H1 (cell line): ENCODE measurements around the gene MIEN1. TPM values are rescaled to one million over a fixed set of nuclear protein-coding genes. Genes with fewer than 3 reads are reported as not detected.
A peak's percentile ranks its signal among the peaks of the same experiment; 100 is the strongest.

Experiments used
- CTCF ChIA-PET: fragments of 300-600 bp; sonication (Branson Sonifier 250); formaldehyde crosslinking; loops from one replicate; lab custom pipeline; 2021; ENCODE audit not compliant: partially characterized antibody; lab: Charles Lee
- POLR2A ChIA-PET: fragments of 300-600 bp; sonication (Branson Sonifier 250); formaldehyde crosslinking; loops from one replicate; lab custom pipeline; 2021; ENCODE audit warnings: inconsistent platforms; ENCODE audit not compliant: partially characterized antibody; lab: Charles Lee
- DNase-seq, 2 experiments: peaks; one replicate each; pipeline versions ENCODE4 v3.0.0 to v3.0.0-alpha.2; 2010 to 2022; ENCODE audit warnings: low spot score in 2 of 2, low read depth in 1 of 2, mixed read lengths in 1 of 2
- FAIRE-seq: peaks from 2 replicates; lab custom pipeline; 2011; peaks lifted over from hg19 to GRCh38; lab: Jason Lieb, UNC
- H2AFZ ChIP-seq: 2 replicates; pipeline ENCODE4 v1.8.1; 2012; ENCODE audit warnings: low read length, inconsistent platforms
- H2AK5ac ChIP-seq: 2 replicates; pipeline ENCODE4 v1.6.1; 2013; ENCODE audit warnings: low read depth, low read length
- H2BK120ac ChIP-seq: replicated peaks from 2 replicates; pipeline ENCODE3; 2013; ENCODE audit warnings: low read depth, low read length, inconsistent platforms
- H2BK12ac ChIP-seq: 2 replicates; pipeline ENCODE4 v1.6.1; 2013; ENCODE audit warnings: low read depth, low read length
- H2BK15ac ChIP-seq: 2 replicates; pipeline ENCODE4 v1.6.1; 2013; ENCODE audit warnings: low read length
- H2BK20ac ChIP-seq: 2 replicates; pipeline ENCODE4 v1.6.1; 2013; ENCODE audit warnings: low read length
- H2BK5ac ChIP-seq: 2 replicates; pipeline ENCODE4 v1.6.1; 2013; ENCODE audit warnings: low read depth, low read length
- H3K14ac ChIP-seq: 2 replicates; pipeline ENCODE4 v1.6.1; 2013; ENCODE audit warnings: inconsistent platforms; ENCODE audit not compliant: insufficient read length
- H3K18ac ChIP-seq: 2 replicates; pipeline ENCODE4 v1.6.1; 2013; ENCODE audit warnings: low read length; ENCODE audit errors: extremely low read depth
- H3K23ac ChIP-seq: 2 replicates; pipeline ENCODE4 v1.6.1; 2013; ENCODE audit warnings: inconsistent platforms; ENCODE audit not compliant: insufficient read length
- H3K23me2 ChIP-seq: 2 replicates; pipeline ENCODE4 v1.6.1; 2013; ENCODE audit warnings: low read depth, low read length
- H3K27ac ChIP-seq: 2 replicates; pipeline ENCODE4 v1.6.1; 2011; ENCODE audit warnings: low read depth, low read length, inconsistent platforms
- H3K27me3 ChIP-seq, 4 experiments: replicated peaks in 1 of 4; 1 replicate in 1 of 4; 2 replicates in 3 of 4; pipeline versions ENCODE4 v1.6.1 to v1.8.1; 2011 to 2013; ENCODE audit warnings: low read length in 3 of 4, mild to moderate bottlenecking in 3 of 4, inconsistent platforms in 2 of 4, mixed read lengths in 2 of 4, moderate library complexity in 1 of 4; ENCODE audit not compliant: control insufficient read depth in 3 of 4, insufficient read depth in 3 of 4; ENCODE audit errors: extremely low read depth in 1 of 4
- H3K36me3 ChIP-seq, 4 experiments: 2 replicates each; pipeline versions ENCODE4 v1.6.1 to v1.8.1; 2011 to 2013; ENCODE audit warnings: mild to moderate bottlenecking in 4 of 4, low read length in 3 of 4, moderate library complexity in 2 of 4, control low read depth in 1 of 4, inconsistent platforms in 1 of 4; ENCODE audit not compliant: insufficient read depth in 4 of 4, control insufficient read depth in 2 of 4
- H3K4ac ChIP-seq: replicated peaks from 2 replicates; pipeline ENCODE3; 2013; ENCODE audit warnings: low read length, low read depth, mixed read lengths, inconsistent platforms; ENCODE audit not compliant: insufficient read length
- H3K4me1 ChIP-seq, 4 experiments: replicated peaks in 1 of 4; 1 replicate in 1 of 4; 2 replicates in 3 of 4; pipeline versions ENCODE4 v1.6.1 to v1.8.1; 2011 to 2013; ENCODE audit warnings: low read length in 3 of 4, inconsistent platforms in 2 of 4, mixed read lengths in 1 of 4; ENCODE audit not compliant: insufficient read depth in 4 of 4, control insufficient read depth in 3 of 4
- H3K4me2 ChIP-seq, 2 experiments: 2 replicates each; pipeline versions ENCODE4 v1.6.1 to v1.8.1; 2011 to 2013; ENCODE audit warnings: low read depth in 2 of 2, low read length in 2 of 2, control low read depth in 1 of 2, inconsistent platforms in 1 of 2, mild to moderate bottlenecking in 1 of 2; ENCODE audit not compliant: insufficient read depth in 1 of 2
- H3K4me3 ChIP-seq, 4 experiments: fragments of 200-600, 300-600 bp in 1 of 4; sonication (generic), shearing (Covaris generic), sonication (Bioruptor Twin) in 1 of 4; 2 replicates each; pipeline versions ENCODE4 v1.5.1 to v1.8.1; 2011 to 2016; ENCODE audit warnings: low read length in 4 of 4, low read depth in 3 of 4, control low read depth in 2 of 4, inconsistent platforms in 2 of 4, mild to moderate bottlenecking in 2 of 4, mixed read lengths in 1 of 4, moderate library complexity in 1 of 4; ENCODE audit not compliant: insufficient read depth in 2 of 4; ENCODE audit errors: extremely low read depth in 1 of 4
- H3K56ac ChIP-seq: replicated peaks from 2 replicates; pipeline ENCODE3; 2013; ENCODE audit warnings: low read depth, mild to moderate bottlenecking, mixed read lengths, low read length, inconsistent platforms; ENCODE audit not compliant: insufficient read length
- H3K79me1 ChIP-seq: 2 replicates; pipeline ENCODE4 v1.6.1; 2013; ENCODE audit warnings: low read depth, low read length, control low read depth
- H3K79me2 ChIP-seq, 2 experiments: 2 replicates each; pipeline versions ENCODE4 v1.6.1 to v1.8.1; 2012 to 2013; ENCODE audit warnings: low read length in 2 of 2, mild to moderate bottlenecking in 2 of 2, inconsistent platforms in 1 of 2; ENCODE audit not compliant: insufficient read depth in 2 of 2, control insufficient read depth in 1 of 2
- H3K9ac ChIP-seq, 4 experiments: replicated peaks in 1 of 4; 1 replicate in 1 of 4; 2 replicates in 3 of 4; pipeline versions ENCODE4 v1.6.1 to v1.8.1; 2011 to 2013; ENCODE audit warnings: low read depth in 3 of 4, low read length in 3 of 4, control low read depth in 2 of 4, mild to moderate bottlenecking in 2 of 4, moderate library complexity in 2 of 4, inconsistent platforms in 1 of 4; ENCODE audit errors: extremely low read depth in 1 of 4
- H3K9me3 ChIP-seq, 2 experiments: 2 replicates each; pipeline versions ENCODE4 v1.6.1 to v1.8.1; 2012 to 2013; ENCODE audit warnings: mild to moderate bottlenecking in 2 of 2, moderate library complexity in 2 of 2, control low read depth in 1 of 2, inconsistent platforms in 1 of 2, low read depth in 1 of 2, low read length in 1 of 2, mixed read lengths in 1 of 2; ENCODE audit not compliant: insufficient read depth in 2 of 2
- H4K20me1 ChIP-seq, 2 experiments: replicated peaks in 1 of 2; 2 replicates each; pipeline versions ENCODE3 to v1.8.1; 2011 to 2013; ENCODE audit warnings: inconsistent platforms in 2 of 2, low read length in 2 of 2, mild to moderate bottlenecking in 1 of 2; ENCODE audit not compliant: insufficient read depth in 2 of 2, control insufficient read depth in 1 of 2
- H4K5ac ChIP-seq: 2 replicates; pipeline ENCODE4 v1.6.1; 2013; ENCODE audit warnings: low read length, low read depth, mixed read lengths, inconsistent platforms; ENCODE audit not compliant: insufficient read length
- H4K8ac ChIP-seq: 2 replicates; pipeline ENCODE4 v1.8.0; 2013; ENCODE audit warnings: mild to moderate bottlenecking, moderate library complexity, low read length, inconsistent platforms; ENCODE audit not compliant: insufficient read depth; ENCODE audit errors: extremely low read depth
- H4K91ac ChIP-seq: replicated peaks from 2 replicates; pipeline ENCODE3; 2013; ENCODE audit warnings: low read length, mixed read lengths, inconsistent platforms; ENCODE audit not compliant: insufficient read length
- CHD1 ChIP-seq: IDR thresholded peaks from 2 replicates; pipeline ENCODE4 v1.6.1; 2012; ENCODE audit warnings: low read depth, low read length, improper control_type of control experiment
- POLR2A ChIP-seq, 2 experiments: IDR thresholded peaks; 1 replicate in 1 of 2; 2 replicates in 1 of 2; pipeline ENCODE4 v1.6.1; 2011; ENCODE audit warnings: low read depth in 2 of 2, low read length in 2 of 2, mild to moderate bottlenecking in 2 of 2; ENCODE audit errors: control extremely low read depth in 1 of 2
- POLR2AphosphoS5 ChIP-seq: IDR thresholded peaks from 2 replicates; pipeline ENCODE4 v1.6.1; 2011; ENCODE audit warnings: low read depth, low read length
- SUZ12 ChIP-seq: fragments of 200-600 bp; sonication (generic); IDR thresholded peaks from 2 replicates; pipeline ENCODE4 v1.6.1; 2012; ENCODE audit warnings: mild to moderate bottlenecking, inconsistent platforms, low read length, moderate library complexity, mixed read lengths
- WGBS, 2 experiments: shearing (Covaris generic) in 1 of 2; methylation state at CpG; one replicate each; pipeline versions ENCODE4 v1.1.6 to v1.1.7; 2013 to 2015; ENCODE audit warnings: low lambda C conversion rate in 2 of 2, mixed read lengths in 2 of 2, inconsistent platforms in 1 of 2, low coverage in 1 of 2, missing lambda C conversion rate in 1 of 2; ENCODE audit not compliant: insufficient replicate concordance in 2 of 2, insufficient coverage in 1 of 2, insufficient read length in 1 of 2; ENCODE audit errors: extremely low coverage in 1 of 2, missing lambda C conversion rate in 1 of 2; 5-methylcytosine and 5-hydroxymethylcytosine counted together
- polyA plus RNA-seq, 7 experiments: library from polyadenylated mRNA; depleted of rRNA in 3 of 7; stranded (reverse) in 5 of 7; unstranded in 2 of 7; fragments of >200 nt in 5 of 7; fragments of 200-250 nt in 2 of 7; gene quantifications; 1 replicate in 5 of 7; 2 replicates in 1 of 7; 4 replicates in 1 of 7; pipeline versions ENCODE4 v1.2.1 to v1.2.3, GENCODE V29; 2011 to 2013; ENCODE audit warnings: missing spikeins in 2 of 7, mixed read lengths in 2 of 7
- total RNA-seq: library from RNA; stranded (reverse); fragmentation: NEBNext Ultra II Directional; extraction: Animal tissue kit (Norgen Biotek cat#: 25700); gene quantifications from 2 replicates; pipeline ENCODE4 v1.2.1, GENCODE V29; 2021

The MIEN1 gene
- total and polyA plus RNA-seq, 2 of the 8 experiments (the other 6 are each of a cell fraction or from before 2014, with no cell fraction given), result 29.6 to 54.9 TPM

DNA sequence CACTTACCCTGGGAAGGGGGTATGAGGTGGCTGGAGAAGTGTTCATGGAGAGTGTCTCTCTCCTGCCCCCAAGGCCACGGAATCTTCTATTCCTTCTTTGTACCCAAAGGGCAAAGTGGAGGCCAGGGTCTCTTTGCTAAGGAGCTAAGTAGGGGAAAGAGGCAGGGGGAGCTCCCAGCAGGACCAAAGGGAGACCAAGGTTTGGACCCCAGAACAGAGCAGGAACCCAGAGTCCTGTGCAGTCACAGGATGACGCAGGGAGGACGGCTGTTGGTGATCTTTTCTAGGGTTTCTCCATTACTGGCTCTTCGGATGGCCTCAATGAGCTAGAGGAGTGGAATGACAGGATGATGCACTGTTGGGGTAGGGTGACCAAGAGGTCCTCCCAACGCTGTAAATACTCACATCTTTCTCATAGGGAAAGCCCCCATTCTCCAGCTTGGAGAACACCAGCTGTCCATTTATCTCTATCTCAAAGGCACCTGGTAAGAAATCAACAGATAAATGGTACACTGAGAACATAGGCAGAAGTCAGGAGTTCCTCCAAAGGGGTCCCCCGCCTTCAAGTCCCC is 966 bp downstream of the MIEN1 start:
- H2BK120ac ChIP-seq, result no peak overlapping the region
- TF ChIP-seq POLR2AphosphoS5 (peak; percentile 57; the same call in 1 of the 2 replicates), POLR2A (IDR thresholded peaks at IDR 0.05; ENCODE audit: control extremely low read depth in 1 of 2, low read depth in 2 of 2, low read length in 2 of 2) (peak; percentile 7 to 74; a peak in 2 of 3 replicates), SUZ12 (no peak), CHD1 (no peak)
- no peak overlapping the region for H4K8ac ChIP-seq
- H3K9me3 ChIP-seq, result no peaks in the 10 kb centered on the region
- peaks cover 0 to 4% (median 0%) of the 10 kb centered on the region in 4 experiments; a peak in 2 of 7 replicates for H3K4me1 ChIP-seq
- H3K4ac ChIP-seq, result no peak overlapping the region
- peaks cover 5% of the 10 kb centered on the region; the same call in 1 of the 2 replicates for H3K23me2 ChIP-seq
- ChIA-PET CTCF (interaction anchor here (0.6 to 5.3 kb wide), 33 partner anchors 10 to 592 kb away, joined by 3 to 50 read pairs (median 6); partner anchors contain the start of genes CSF3, ERBB2, PGAP3 and STARD3), POLR2A (interaction anchor here (0.7 to 5.4 kb wide), 28 partner anchors 9 to 129 kb away, joined by 3 to 54 read pairs (median 5); partner anchors contain the start of genes ERBB2 and PGAP3)
- no peaks in the 10 kb centered on the region for H3K79me2 ChIP-seq
- H2BK15ac ChIP-seq, result peak overlapping the region; percentile 10; the same call in 1 of the 2 replicates
- no peaks in the 10 kb centered on the region for H3K27me3 ChIP-seq
- FAIRE-seq, result no peak
- H2BK5ac ChIP-seq, result 0 out of 2 replicates have a peak overlapping the region, but pooled peaks have one; percentile 83
- H3K9ac ChIP-seq, result peak overlapping the region in 3 of 4 experiments; percentile 35 to 64 (median 53); a peak in 3 of 7 replicates
- no peak overlapping the region for H3K14ac ChIP-seq
- H3K4me3 ChIP-seq, result peak overlapping the region; percentile 55 to 72 (median 61)
- H2AFZ ChIP-seq, result no peak overlapping the region
- H3K23ac ChIP-seq, result no peak overlapping the region
- H2AK5ac ChIP-seq, result no peak overlapping the region
- H3K4me2 ChIP-seq, result peak overlapping the region; percentile 67 to 73
- H3K79me1 ChIP-seq, result no peaks in the 10 kb centered on the region
- H3K18ac ChIP-seq, result peak overlapping the region; percentile 27; the same call in 1 of the 2 replicates
- no peak overlapping the region for H3K56ac ChIP-seq
- H4K5ac ChIP-seq, result no peak overlapping the region
- DNase-seq, result no peak
- WGBS, 2 experiments, result 80% methylated on average over 6 of the region's 6 CpGs; no CpG with 5 or more reads in 1 of the 2 experiments
- peak overlapping the region; percentile 50; the same call in 1 of the 2 replicates for H2BK12ac ChIP-seq
- peaks cover 8 to 16% of the 10 kb centered on the region in 2 experiments for H4K20me1 ChIP-seq
- H4K91ac ChIP-seq, result no peak overlapping the region
- H2BK20ac ChIP-seq, result no peak overlapping the region
- H3K36me3 ChIP-seq, result peaks cover 15 to 38% (median 30%) of the 10 kb centered on the region in 4 experiments
- H3K27ac ChIP-seq, result no peak overlapping the region
